ENCODE measurements around the gene C2orf72.

Gene C2orf72

GRCh38 chr2:231049286-231050017, 12.1 kb downstream of the C2orf72 start:
- H3K27me3 ChIP-seq (ENCODE audit: control insufficient read depth, insufficient read depth, low read length), result peaks cover 40% of the 10 kb centered on the region

GRCh38 chr2:231050018-231050901, 12.9 kb downstream of the C2orf72 start:
- Histone ChIP-seq H3K9me3 (ENCODE audit: control insufficient read depth, insufficient read depth, low read length) (no peaks in the 10 kb centered on the region), H3K36me3 (ENCODE audit: control insufficient read depth, insufficient read depth, low read length) (no peaks in the 10 kb centered on the region), H3K9ac (ENCODE audit: low read depth, low read length) (no peak overlapping the region), H3K27me3 (ENCODE audit: control insufficient read depth, insufficient read depth, low read length) (peaks cover 41% of the 10 kb centered on the region), H3K4me3 (ENCODE audit: low read depth, low read length) (no peak overlapping the region), H3K4me1 (ENCODE audit: control insufficient read depth, insufficient read depth, low read length) (no peaks in the 10 kb centered on the region)

More at GRCh38 chr2:231049286-231050017, 12.1 kb downstream of the C2orf72 start:
- no peaks in the 10 kb centered on the region for H3K4me1 ChIP-seq (ENCODE audit: control insufficient read depth, insufficient read depth, low read length)
- H3K9me3 ChIP-seq (ENCODE audit: control insufficient read depth, insufficient read depth, low read length), result no peaks in the 10 kb centered on the region
- H3K9ac ChIP-seq (ENCODE audit: low read depth, low read length), result no peak overlapping the region
- H3K36me3 ChIP-seq (ENCODE audit: control insufficient read depth, insufficient read depth, low read length), result no peaks in the 10 kb centered on the region
- no peak overlapping the region for H3K4me3 ChIP-seq (ENCODE audit: low read depth, low read length)

GRCh38 chr2:231051116-231051515, 13.8 kb downstream of the C2orf72 start:
- H3K36me3 ChIP-seq (ENCODE audit: control insufficient read depth, insufficient read depth, low read length), result no peaks in the 10 kb centered on the region
- H3K9me3 ChIP-seq (ENCODE audit: control insufficient read depth, insufficient read depth, low read length), result no peaks in the 10 kb centered on the region
- H3K9ac ChIP-seq (ENCODE audit: low read depth, low read length), result no peak overlapping the region
- no peaks in the 10 kb centered on the region for H3K4me1 ChIP-seq (ENCODE audit: control insufficient read depth, insufficient read depth, low read length)
- peaks cover 41% of the 10 kb centered on the region for H3K27me3 ChIP-seq (ENCODE audit: control insufficient read depth, insufficient read depth, low read length)
- no peak overlapping the region for H3K4me3 ChIP-seq (ENCODE audit: low read depth, low read length)

DNA sequence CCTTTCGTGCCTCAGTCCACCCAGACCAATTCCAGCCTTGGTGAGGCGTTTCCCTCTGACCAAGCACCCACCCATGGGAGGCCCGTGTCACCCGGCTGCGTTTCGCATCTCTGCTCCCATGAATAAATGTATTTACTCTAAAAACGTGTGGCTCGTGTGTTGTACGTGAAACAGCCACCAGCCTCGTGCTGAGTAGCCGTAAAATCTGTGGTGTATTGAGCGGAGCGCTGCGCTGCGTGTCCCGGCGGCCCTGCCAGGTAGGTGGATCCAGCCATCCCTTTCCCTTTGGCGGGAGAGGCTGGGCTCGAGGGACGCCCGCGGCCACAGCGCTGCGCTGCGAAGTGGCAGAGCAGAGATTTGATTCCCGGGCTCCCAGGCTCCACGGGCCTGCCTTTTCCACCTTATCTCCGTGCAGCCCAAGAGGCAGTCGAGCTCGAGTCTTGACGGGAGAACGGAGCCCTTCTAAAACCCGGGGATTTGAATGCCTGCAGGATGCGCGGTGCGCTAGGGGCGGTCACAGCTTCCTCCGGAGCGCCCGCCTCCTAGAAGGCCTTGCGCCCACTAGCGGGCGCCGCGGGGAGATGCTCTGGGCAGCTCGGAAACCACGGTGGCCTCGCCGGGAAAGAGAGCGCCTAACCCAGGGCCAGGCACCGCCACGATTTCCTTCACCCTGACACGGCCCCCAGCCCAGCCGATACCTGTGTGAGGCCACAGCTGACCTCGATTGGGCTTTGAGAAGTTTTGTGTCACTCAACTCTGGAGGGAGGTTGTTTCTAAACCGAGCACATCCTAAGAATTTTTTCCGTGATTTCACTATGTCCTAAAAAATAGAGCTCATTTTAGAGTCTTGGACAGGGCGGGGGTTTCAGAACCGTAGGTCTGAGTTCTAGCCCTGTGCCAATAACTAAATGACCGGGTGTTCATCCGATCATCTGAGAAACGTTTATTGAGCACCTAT, 15.4 kb downstream of the C2orf72 start:
- H3K27me3 ChIP-seq (ENCODE audit: control insufficient read depth, insufficient read depth, low read length), result peaks cover 41% of the 10 kb centered on the region
- no peaks in the 10 kb centered on the region for H3K9me3 ChIP-seq (ENCODE audit: control insufficient read depth, insufficient read depth, low read length)
- no peak overlapping the region for H3K9ac ChIP-seq (ENCODE audit: low read depth, low read length)
- H3K4me3 ChIP-seq (ENCODE audit: low read depth, low read length), result peak overlapping the region; percentile 57
- no peaks in the 10 kb centered on the region for H3K36me3 ChIP-seq (ENCODE audit: control insufficient read depth, insufficient read depth, low read length)
- H3K4me1 ChIP-seq (ENCODE audit: control insufficient read depth, insufficient read depth, low read length), result no peaks in the 10 kb centered on the region

DNA sequence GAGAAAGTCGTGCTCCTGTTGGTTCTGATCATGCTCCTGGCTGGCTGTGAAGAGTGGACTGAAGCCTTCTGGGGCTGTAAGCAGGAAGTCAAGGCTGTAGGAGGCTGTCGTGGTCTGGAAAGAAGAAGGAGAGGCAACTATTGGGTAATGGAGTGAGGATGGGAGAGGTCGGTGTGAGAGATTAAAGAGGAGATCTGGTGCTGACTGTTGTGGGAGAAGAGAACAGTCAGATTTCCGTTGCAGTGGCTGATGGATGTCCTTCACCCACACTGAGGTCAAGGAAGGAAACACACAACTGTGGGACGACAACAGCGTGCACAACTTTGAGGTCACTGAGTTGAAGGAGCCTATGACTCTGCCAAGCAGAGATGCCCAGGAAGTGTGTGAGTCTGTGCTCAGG, 16.5 kb downstream of the C2orf72 start:
- Histone ChIP-seq H3K4me3 (ENCODE audit: low read depth, low read length) (no peak overlapping the region), H3K9me3 (ENCODE audit: control insufficient read depth, insufficient read depth, low read length) (no peaks in the 10 kb centered on the region), H3K36me3 (ENCODE audit: control insufficient read depth, insufficient read depth, low read length) (no peaks in the 10 kb centered on the region), H3K27me3 (ENCODE audit: control insufficient read depth, insufficient read depth, low read length) (peaks cover 41% of the 10 kb centered on the region), H3K4me1 (ENCODE audit: control insufficient read depth, insufficient read depth, low read length) (peaks cover 5% of the 10 kb centered on the region), H3K9ac (ENCODE audit: low read depth, low read length) (no peak overlapping the region)

GRCh38 chr2:231056453-231057416, 19.4 kb downstream of the C2orf72 start, which contains the start of gene PSMD1:
TSS of gene PSMD1 (plus strand) at chr2:231056867. CDS start at chr2:231057026, 159 bp downstream.
- peaks cover 24% of the 10 kb centered on the region for H3K27me3 ChIP-seq (ENCODE audit: control insufficient read depth, insufficient read depth, low read length)
- H3K36me3 ChIP-seq (ENCODE audit: control insufficient read depth, insufficient read depth, low read length), result no peaks in the 10 kb centered on the region
- H3K4me1 ChIP-seq (ENCODE audit: control insufficient read depth, insufficient read depth, low read length), result peaks cover 5% of the 10 kb centered on the region
- H3K9me3 ChIP-seq (ENCODE audit: control insufficient read depth, insufficient read depth, low read length), result no peaks in the 10 kb centered on the region
- peak within 1 kb of the TSS; percentile 91 for H3K4me3 ChIP-seq (ENCODE audit: low read depth, low read length)
- H3K9ac ChIP-seq (ENCODE audit: low read depth, low read length), result peak within 1 kb of the TSS; percentile 95

DNA sequence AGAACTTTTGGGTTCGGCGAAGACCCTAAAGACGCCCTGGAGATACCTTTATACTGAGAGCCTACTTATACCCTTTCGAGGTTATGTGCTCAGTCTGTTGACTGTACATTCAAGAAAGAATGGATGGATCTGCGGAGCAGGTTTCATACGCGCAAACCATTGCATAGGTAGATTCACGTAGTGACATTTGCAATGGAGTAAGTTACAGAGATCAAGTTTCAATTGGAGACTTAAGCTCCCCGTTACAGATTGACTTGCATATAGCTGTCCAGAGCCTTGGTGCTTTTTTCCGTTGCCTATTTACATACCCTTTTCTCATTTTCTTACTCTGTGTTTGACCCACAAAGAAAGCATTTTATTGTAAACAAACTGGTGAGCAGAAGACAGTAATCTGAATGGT, 20.3 kb downstream of the C2orf72 start:
- H3K4me1 ChIP-seq (ENCODE audit: control insufficient read depth, insufficient read depth, low read length), result peaks cover 5% of the 10 kb centered on the region
- H3K4me3 ChIP-seq (ENCODE audit: low read depth, low read length), result peak overlapping the region; percentile 91
- H3K9me3 ChIP-seq (ENCODE audit: control insufficient read depth, insufficient read depth, low read length), result no peaks in the 10 kb centered on the region
- H3K36me3 ChIP-seq (ENCODE audit: control insufficient read depth, insufficient read depth, low read length), result no peaks in the 10 kb centered on the region
- H3K9ac ChIP-seq (ENCODE audit: low read depth, low read length), result peak overlapping the region; percentile 95
- peaks cover 16% of the 10 kb centered on the region for H3K27me3 ChIP-seq (ENCODE audit: control insufficient read depth, insufficient read depth, low read length)

- H3K4me3 ChIP-seq (ENCODE audit: low read depth, low read length), result no peak overlapping the region
Observed at GRCh38 chr2:231058761-231059550, 21.6 kb downstream of the C2orf72 start.

DNA sequence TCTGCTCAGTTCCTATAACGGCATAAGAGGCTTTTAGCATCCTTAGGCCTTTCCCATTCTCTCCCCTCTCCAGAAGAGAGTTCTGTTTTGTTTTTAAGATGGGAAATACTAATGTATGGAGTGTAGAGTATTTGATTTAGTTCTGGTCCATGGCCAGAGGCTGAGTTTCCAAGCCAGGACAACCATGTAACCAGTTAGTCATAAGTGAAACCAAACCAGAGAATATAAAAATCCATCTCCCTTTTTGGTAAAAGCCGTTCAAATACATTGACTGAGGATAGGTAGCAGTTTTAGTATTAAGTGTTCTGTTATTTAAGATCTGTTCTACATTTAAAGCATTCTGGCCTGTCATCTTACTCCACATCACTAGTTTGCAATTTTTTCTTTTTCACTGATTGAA, 22.4 kb downstream of the C2orf72 start:
- no peaks in the 10 kb centered on the region for H3K9me3 ChIP-seq (ENCODE audit: control insufficient read depth, insufficient read depth, low read length)
- no peak overlapping the region for H3K9ac ChIP-seq (ENCODE audit: low read depth, low read length)
- no peaks in the 10 kb centered on the region for H3K27me3 ChIP-seq (ENCODE audit: control insufficient read depth, insufficient read depth, low read length)
- H3K4me3 ChIP-seq (ENCODE audit: low read depth, low read length), result no peak overlapping the region
- peaks cover 1% of the 10 kb centered on the region for H3K36me3 ChIP-seq (ENCODE audit: control insufficient read depth, insufficient read depth, low read length)
- peaks cover 5% of the 10 kb centered on the region for H3K4me1 ChIP-seq (ENCODE audit: control insufficient read depth, insufficient read depth, low read length)

More at GRCh38 chr2:231058761-231059550, 21.6 kb downstream of the C2orf72 start:
- H3K4me1 ChIP-seq (ENCODE audit: control insufficient read depth, insufficient read depth, low read length), result peaks cover 5% of the 10 kb centered on the region
- H3K9ac ChIP-seq (ENCODE audit: low read depth, low read length), result no peak overlapping the region
- H3K9me3 ChIP-seq (ENCODE audit: control insufficient read depth, insufficient read depth, low read length), result no peaks in the 10 kb centered on the region
- no peaks in the 10 kb centered on the region for H3K36me3 ChIP-seq (ENCODE audit: control insufficient read depth, insufficient read depth, low read length)
- peaks cover 7% of the 10 kb centered on the region for H3K27me3 ChIP-seq (ENCODE audit: control insufficient read depth, insufficient read depth, low read length)

- Histone ChIP-seq H3K9ac (ENCODE audit: low read depth, low read length) (no peak overlapping the region), H3K36me3 (ENCODE audit: control insufficient read depth, insufficient read depth, low read length) (peaks cover 7% of the 10 kb centered on the region), H3K9me3 (ENCODE audit: control insufficient read depth, insufficient read depth, low read length) (no peaks in the 10 kb centered on the region)
Observed at GRCh38 chr2:231062776-231063175, 25.5 kb downstream of the C2orf72 start.

More at GRCh38 chr2:231062776-231063175, 25.5 kb downstream of the C2orf72 start:
- Histone ChIP-seq H3K4me3 (ENCODE audit: low read depth, low read length) (no peak overlapping the region), H3K4me1 (ENCODE audit: control insufficient read depth, insufficient read depth, low read length) (peaks cover 5% of the 10 kb centered on the region), H3K27me3 (ENCODE audit: control insufficient read depth, insufficient read depth, low read length) (no peaks in the 10 kb centered on the region)

All from iPS-15b (cell line).